GM12878 (cell line): Measurements from ENCODE around the gene TMEM266.

Source experiments
- CTCF ChIP-seq, 3 experiments: IDR thresholded peaks in 2 of 3; conservative IDR thresholded peaks in 1 of 3; 2 replicates each; pipeline ENCODE4 v1.5.1; 2011; ENCODE audit warnings: low read depth in 3 of 3, low read length in 3 of 3, mild to moderate bottlenecking in 3 of 3, control low read depth in 2 of 3, moderate library complexity in 2 of 3, inconsistent platforms in 1 of 3, mixed read lengths in 1 of 3; ENCODE audit not compliant: control insufficient read depth in 2 of 3, insufficient read depth in 1 of 3; ENCODE audit errors: extremely low read depth in 1 of 3
- EED ChIP-seq: sonication (generic); IDR thresholded peaks from 2 replicates; pipeline ENCODE4 v1.6.1; 2016; ENCODE audit warnings: antibody characterized with exemption, low read depth
- EZH2 ChIP-seq: IDR thresholded peaks from 2 replicates; pipeline ENCODE4 v1.6.1; 2012; ENCODE audit warnings: low read depth, mild to moderate bottlenecking, control low read depth, inconsistent platforms, low read length, borderline replicate concordance; ENCODE audit not compliant: control insufficient read depth
- TF ChIP-seq, protein P1 (sequence below): IDR thresholded peaks from 2 replicates; pipeline ENCODE4 v1.6.1; 2011; ENCODE audit warnings: mild to moderate bottlenecking, low read depth, low read length, moderate library complexity; ENCODE audit not compliant: insufficient replicate concordance

GRCh38 chr15:76253691-76254473 is 194.1 kb downstream of the TMEM266 start:
- TF ChIP-seq, protein P1, sequence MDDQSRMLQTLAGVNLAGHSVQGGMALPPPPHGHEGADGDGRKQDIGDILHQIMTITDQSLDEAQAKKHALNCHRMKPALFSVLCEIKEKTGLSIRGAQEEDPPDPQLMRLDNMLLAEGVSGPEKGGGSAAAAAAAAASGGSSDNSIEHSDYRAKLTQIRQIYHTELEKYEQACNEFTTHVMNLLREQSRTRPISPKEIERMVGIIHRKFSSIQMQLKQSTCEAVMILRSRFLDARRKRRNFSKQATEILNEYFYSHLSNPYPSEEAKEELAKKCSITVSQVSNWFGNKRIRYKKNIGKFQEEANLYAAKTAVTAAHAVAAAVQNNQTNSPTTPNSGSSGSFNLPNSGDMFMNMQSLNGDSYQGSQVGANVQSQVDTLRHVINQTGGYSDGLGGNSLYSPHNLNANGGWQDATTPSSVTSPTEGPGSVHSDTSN: no peak
- no peak for TF ChIP-seq EED
- no peak for TF ChIP-seq CTCF (IDR thresholded peaks at IDR 0.05 in 2 of 3, conservative IDR thresholded peaks at IDR 0.05 in 1 of 3; ENCODE audit: control insufficient read depth in 2 of 3, extremely low read depth in 1 of 3, insufficient read depth in 1 of 3, low read depth in 3 of 3, low read length in 3 of 3)
- no peak for TF ChIP-seq EZH2
